HepG2 (cell line): ENCODE data around the gene MSTN. TPM values are rescaled to one million over a fixed set of nuclear protein-coding genes. Genes with fewer than 3 reads are reported as not detected.

Experiments used
- ATAC-seq: fragments of 200-7000 bp; cut with Tn5 transposase; 3 replicates; pipeline ENCODE4 v1.9.1; 2020; ENCODE audit warnings: mild to moderate bottlenecking, moderate library complexity
- BruUV-seq: library from RNA; stranded (reverse); fragments of 400-500 nt; replicated peaks from 2 replicates; lab custom pipeline; 2021; lab: Mats Ljungman, UMichigan
- CTCF ChIA-PET: fragments of 300-600 bp; formaldehyde crosslinking; extraction: SDS; loops from one replicate; lab custom pipeline; 2021; ENCODE audit warnings: low total read pairs, inconsistent platforms, low intra/inter-chr PET ratio; lab: Yijun Ruan, JAX
- POLR2A ChIA-PET: fragments of 350-600 bp; sonication (Branson Sonifier 250); formaldehyde crosslinking; loops from one replicate; lab custom pipeline; 2020; ENCODE audit warnings: antibody characterized with exemption, inconsistent platforms; lab: Yijun Ruan, JAX
- DNase-seq: peaks from one replicate; pipeline ENCODE4 v3.0.0-alpha.2; 2015; ENCODE audit warnings: low spot score
- FAIRE-seq: peaks from 3 replicates; lab custom pipeline; 2011; peaks lifted over from hg19 to GRCh38; lab: Jason Lieb, UNC
- H2AFZ ChIP-seq: one replicate; pipeline ENCODE4 v1.6.1; 2011; ENCODE audit warnings: low read length, inconsistent platforms
- H3K27ac ChIP-seq: fragments of 300-600 bp; 3 replicates; pipeline ENCODE4 v1.8.0; 2011; ENCODE audit warnings: mixed run types, mild to moderate bottlenecking, mixed read lengths, low read length, inconsistent platforms; ENCODE audit not compliant: insufficient read depth; ENCODE audit errors: extremely low read length
- H3K27me3 ChIP-seq, 2 experiments: fragments of 200-600 bp in 1 of 2; 2 replicates in 1 of 2; 3 replicates in 1 of 2; pipeline versions ENCODE4 v1.6.0 to v1.8.0; 2011; ENCODE audit warnings: low read length in 2 of 2, mild to moderate bottlenecking in 2 of 2, moderate library complexity in 2 of 2, inconsistent platforms in 1 of 2; ENCODE audit not compliant: insufficient read depth in 2 of 2, control insufficient read depth in 1 of 2
- H3K36me3 ChIP-seq, 2 experiments: fragments of 200-600 bp in 1 of 2; replicated peaks in 1 of 2; 2 replicates in 1 of 2; 3 replicates in 1 of 2; pipeline versions ENCODE4 v1.5.1 to v1.8.0; 2011; ENCODE audit warnings: low read length in 2 of 2, inconsistent platforms in 1 of 2; ENCODE audit not compliant: insufficient read depth in 2 of 2, control insufficient read depth in 1 of 2
- H3K4me1 ChIP-seq: 2 replicates; pipeline ENCODE4 v1.5.1; 2012; ENCODE audit warnings: low read length, inconsistent platforms; ENCODE audit not compliant: insufficient read depth
- H3K4me2 ChIP-seq: 2 replicates; pipeline ENCODE4 v1.6.0; 2011; ENCODE audit warnings: low read depth, low read length, inconsistent platforms
- H3K4me3 ChIP-seq, 3 experiments: fragments of 200-600 bp in 1 of 3; sonication (generic), shearing (Covaris generic) in 1 of 3; replicated peaks in 1 of 3; 2 replicates each; pipeline ENCODE4 v1.5.1; 2011 to 2016; ENCODE audit warnings: low read length in 3 of 3, inconsistent platforms in 2 of 3, low read depth in 2 of 3, mild to moderate bottlenecking in 2 of 3, control low read depth in 1 of 3, mixed read lengths in 1 of 3; ENCODE audit not compliant: insufficient read depth in 1 of 3
- H3K79me2 ChIP-seq: one replicate; pipeline ENCODE4 v1.6.1; 2011; ENCODE audit warnings: low read length, inconsistent platforms; ENCODE audit not compliant: insufficient read depth
- H3K9ac ChIP-seq: 2 replicates; pipeline ENCODE4 v1.6.0; 2011; ENCODE audit warnings: mild to moderate bottlenecking, low read depth, low read length, inconsistent platforms; ENCODE audit not compliant: insufficient read depth
- H3K9me3 ChIP-seq: 2 replicates; pipeline ENCODE4 v1.5.1; 2012; ENCODE audit warnings: mild to moderate bottlenecking, low read length
- H4K20me1 ChIP-seq: 2 replicates; pipeline ENCODE4 v1.6.0; 2011; ENCODE audit warnings: inconsistent platforms, mild to moderate bottlenecking, low read length, moderate library complexity; ENCODE audit not compliant: insufficient read depth
- CEBPB ChIP-seq: IDR thresholded peaks from 2 replicates; pipeline ENCODE4 v1.6.1; 2011; ENCODE audit warnings: low read depth, low read length, improper control_type of control experiment, borderline replicate concordance
- CEBPG ChIP-seq: IDR thresholded peaks from 2 replicates; pipeline ENCODE4 v1.6.1; 2016
- GTF2F1 ChIP-seq: fragments of 150-350 bp; IDR thresholded peaks from 2 replicates; pipeline ENCODE4 v1.6.1; 2014; ENCODE audit warnings: low read length
- KDM5A ChIP-seq: fragments of 200-600 bp; sonication (generic); IDR thresholded peaks from 2 replicates; pipeline ENCODE4 v1.7.0; 2018; ENCODE audit warnings: antibody characterized with exemption, mild to moderate bottlenecking, low read length, borderline replicate concordance
- NFATC3 ChIP-seq: sonication (generic); formaldehyde crosslinking; IDR thresholded peaks from 2 replicates; pipeline ENCODE4 v1.5.1; 2020; ENCODE audit warnings: mild to moderate bottlenecking, missing genetic modification reagents
- NFYC ChIP-seq: IDR thresholded peaks from 2 replicates; pipeline ENCODE4 v1.6.1; 2016; ENCODE audit warnings: missing genetic modification reagents, missing compliant biosample characterization
- PHB2 ChIP-seq: fragments of 450-650 bp; IDR thresholded peaks from 2 replicates; pipeline ENCODE4 v1.6.1; 2018; ENCODE audit not compliant: partially characterized antibody
- SMAD3 ChIP-seq: sonication (generic); formaldehyde crosslinking; IDR thresholded peaks from 2 replicates; pipeline ENCODE4 v1.4.0; 2020; ENCODE audit warnings: missing genetic modification reagents
- SMARCC2 ChIP-seq: fragments of 450-650 bp; IDR thresholded peaks from 2 replicates; pipeline ENCODE4 v1.6.1; 2017; ENCODE audit warnings: antibody characterized with exemption, mild to moderate bottlenecking
- TAF15 ChIP-seq: fragments of 200-400 bp; formaldehyde crosslinking; IDR thresholded peaks from one replicate; pipeline ENCODE4 v1.6.1; 2018; ENCODE audit warnings: mild to moderate bottlenecking, low read depth, low read length; ENCODE audit not compliant: poor library complexity, severe bottlenecking
- THAP11 ChIP-seq: IDR thresholded peaks from 2 replicates; pipeline ENCODE4 v1.6.1; 2016; ENCODE audit warnings: missing biosample characterization, missing genetic modification reagents
- ZNF230 ChIP-seq: sonication (generic); formaldehyde crosslinking; IDR thresholded peaks from 2 replicates; pipeline ENCODE4 v1.4.0; 2020; ENCODE audit warnings: mild to moderate bottlenecking, missing genetic modification reagents
- ZNF343 ChIP-seq: sonication (generic); formaldehyde crosslinking; IDR thresholded peaks from 2 replicates; pipeline ENCODE4 v1.4.0; 2020; ENCODE audit warnings: mild to moderate bottlenecking, missing genetic modification reagents
- ZNF510 ChIP-seq: sonication (generic); formaldehyde crosslinking; IDR thresholded peaks from 2 replicates; pipeline ENCODE4 v1.4.0; 2020; ENCODE audit warnings: low read depth, mild to moderate bottlenecking, missing genetic modification reagents
- ZNF878 ChIP-seq: sonication (generic); formaldehyde crosslinking; IDR thresholded peaks from 2 replicates; pipeline ENCODE4 v1.8.1; 2023; ENCODE audit warnings: mild to moderate bottlenecking, missing genetic modification reagents, moderate library complexity
- ZNF883 ChIP-seq: sonication (generic); formaldehyde crosslinking; IDR thresholded peaks from 2 replicates; pipeline ENCODE4 v1.5.1; 2020; ENCODE audit warnings: mild to moderate bottlenecking, missing genetic modification reagents; ENCODE audit errors: not compliant biosample characterization
- WGBS: methylation state at CpG from one replicate; pipeline ENCODE4 v1.1.6; 2017; ENCODE audit warnings: low lambda C conversion rate; 5-methylcytosine and 5-hydroxymethylcytosine counted together
- in situ Hi-C: cut with HindIII; loops from 2 replicates; pipeline ENCODE4 v1.10.0; 2017; ENCODE audit warnings: low pct_unique_long_range_greater_than_20kb; ENCODE audit not compliant: extremely low pct_ligation_motif_present
- intact Hi-C: fragments of 100-400 bp; cut with micrococcal nuclease; formaldehyde crosslinking; loops from one replicate; pipeline ENCODE4 v1.10.0; 2022; ENCODE audit not compliant: unreplicated experiment
- polyA plus RNA-seq, 8 experiments: library from polyadenylated mRNA; depleted of rRNA in 3 of 8; stranded (reverse) in 7 of 8; unstranded in 1 of 8; fragments of >200 nt; fragmentation: Illumina TruSeq in 4 of 8; extraction: Trizol in 4 of 8; gene quantifications; 2 replicates each; pipeline versions ENCODE4 v1.2.1 to v1.2.3, GENCODE V29; 2011 to 2016; ENCODE audit warnings: low read depth in 4 of 8, missing spikeins in 1 of 8, mixed read lengths in 1 of 8; ENCODE audit not compliant: insufficient read depth in 1 of 8
- total RNA-seq, 5 experiments: library from RNA; depleted of rRNA; stranded (reverse); fragments of >200 nt; fragmentation: Illumina TruSeq; extraction: Trizol; gene quantifications; 2 replicates each; pipeline ENCODE4 v1.2.3, GENCODE V29; 2016; ENCODE audit warnings: low read depth in 1 of 5
- TF ChIP-seq, protein P1 (sequence below): sonication (generic); formaldehyde crosslinking; IDR thresholded peaks from 2 replicates; pipeline ENCODE4 v1.4.0; 2020; ENCODE audit warnings: missing genetic modification reagents
- TF ChIP-seq, protein P2 (sequence below): sonication (generic); formaldehyde crosslinking; IDR thresholded peaks from 2 replicates; pipeline ENCODE4 v1.4.0; 2020; ENCODE audit warnings: missing genetic modification reagents, low read depth, mild to moderate bottlenecking, borderline replicate concordance
- TF ChIP-seq, protein P3 (sequence below): sonication (generic); formaldehyde crosslinking; IDR thresholded peaks from 2 replicates; pipeline ENCODE4 v1.5.1; 2020; ENCODE audit warnings: mild to moderate bottlenecking, missing genetic modification reagents, borderline replicate concordance

The MSTN gene
- total and polyA plus RNA-seq, 2 of the 13 experiments (the other 11 are each of a cell fraction or from before 2014, with no cell fraction given) = 0.04 TPM; not detected in 1

DNA sequence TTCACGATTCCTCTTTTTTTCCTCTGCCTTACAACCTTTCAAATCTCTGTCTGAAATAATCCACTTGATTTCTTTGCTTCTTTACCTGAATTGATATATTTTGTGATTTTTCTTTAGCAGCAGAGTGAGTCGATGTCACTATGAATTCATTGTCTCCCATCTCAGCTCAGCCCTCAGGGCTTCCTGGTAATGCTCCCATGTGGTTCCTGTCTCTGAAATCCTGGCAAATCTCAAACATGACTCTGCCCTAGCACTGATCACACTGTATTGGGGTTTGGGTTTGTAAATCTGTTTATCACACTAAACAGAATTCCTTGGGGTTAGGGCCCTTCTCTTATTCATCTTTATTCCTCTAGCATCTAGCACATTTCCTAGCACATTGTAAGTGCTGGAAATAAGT is 43.0 kb upstream of the MSTN start:
- no peak overlapping the region for H3K9ac ChIP-seq
- no peak for DNase-seq
- no peaks in the 10 kb centered on the region for H4K20me1 ChIP-seq
- POLR2A ChIA-PET = no interaction called here
- no peaks in the 10 kb centered on the region for H3K9me3 ChIP-seq
- no peaks in the 10 kb centered on the region for H3K36me3 ChIP-seq
- no peak for FAIRE-seq
- TF ChIP-seq CEBPB (no peak), SMARCC2 (no peak), KDM5A (no peak)
- TF ChIP-seq, protein P1, sequence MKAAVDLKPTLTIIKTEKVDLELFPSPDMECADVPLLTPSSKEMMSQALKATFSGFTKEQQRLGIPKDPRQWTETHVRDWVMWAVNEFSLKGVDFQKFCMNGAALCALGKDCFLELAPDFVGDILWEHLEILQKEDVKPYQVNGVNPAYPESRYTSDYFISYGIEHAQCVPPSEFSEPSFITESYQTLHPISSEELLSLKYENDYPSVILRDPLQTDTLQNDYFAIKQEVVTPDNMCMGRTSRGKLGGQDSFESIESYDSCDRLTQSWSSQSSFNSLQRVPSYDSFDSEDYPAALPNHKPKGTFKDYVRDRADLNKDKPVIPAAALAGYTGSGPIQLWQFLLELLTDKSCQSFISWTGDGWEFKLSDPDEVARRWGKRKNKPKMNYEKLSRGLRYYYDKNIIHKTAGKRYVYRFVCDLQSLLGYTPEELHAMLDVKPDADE (CRISPR knock-in tag) = no peak
- TF ChIP-seq, all 625 proteins: peak for 0
- Histone ChIP-seq H3K4me2 (no peak overlapping the region), H3K79me2 (no peaks in the 10 kb centered on the region), H2AFZ (no peak overlapping the region), H3K27me3 (no peaks in the 10 kb centered on the region; a peak in 1 of 5 replicates), H3K4me1 (no peaks in the 10 kb centered on the region), H3K4me3 (no peak overlapping the region), H3K27ac (no peak overlapping the region)
- CTCF ChIA-PET = no interaction called here
- no TSS peak for BruUV-seq
- in situ Hi-C loops (no loop called here), intact Hi-C loops (no loop called here)
- WGBS = 0% methylated on average over 2 of the region's 2 CpGs
- no peak for ATAC-seq

DNA sequence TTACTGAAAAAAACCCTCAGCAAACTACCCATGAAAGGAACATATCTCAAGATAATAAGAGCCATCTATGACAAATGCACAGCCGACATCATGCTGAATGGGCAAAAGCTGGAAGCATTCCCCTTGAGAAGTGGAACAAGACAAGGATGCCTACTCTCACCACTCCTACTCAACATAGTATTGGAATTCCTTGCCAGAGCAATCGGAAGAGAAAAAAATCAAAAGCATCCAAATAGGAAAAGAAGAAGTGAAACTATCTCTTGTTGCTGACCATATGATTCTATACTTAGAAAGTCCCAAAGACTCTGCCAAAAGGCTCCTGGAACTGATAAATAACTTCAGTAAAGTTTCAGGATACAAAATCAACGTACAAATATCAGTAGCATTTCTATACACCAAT is 40.6 kb upstream of the MSTN start:
- no peak for FAIRE-seq
- no TSS peak for BruUV-seq
- TF ChIP-seq TAF15 = no peak
- no peak for TF ChIP-seq SMAD3
- TF ChIP-seq ZNF343 = no peak
- no peak for TF ChIP-seq CEBPG (CRISPR knock-in tag)
- no peak for TF ChIP-seq NFATC3
- no peak for TF ChIP-seq ZNF230 (CRISPR knock-in tag)
- no peak for TF ChIP-seq THAP11
- TF ChIP-seq, protein P2, sequence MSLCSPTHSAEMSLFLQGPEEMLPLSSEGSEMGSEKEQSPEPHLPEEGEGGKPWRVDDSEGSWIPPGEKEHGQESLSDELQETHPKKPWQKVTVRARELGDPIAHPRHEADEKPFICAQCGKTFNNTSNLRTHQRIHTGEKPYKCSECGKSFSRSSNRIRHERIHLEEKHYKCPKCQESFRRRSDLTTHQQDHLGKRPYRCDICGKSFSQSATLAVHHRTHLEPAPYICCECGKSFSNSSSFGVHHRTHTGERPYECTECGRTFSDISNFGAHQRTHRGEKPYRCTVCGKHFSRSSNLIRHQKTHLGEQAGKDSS = no peak
- TF ChIP-seq PHB2 = no peak
- no peak for TF ChIP-seq ZNF878 (CRISPR knock-in tag)
- no peak for TF ChIP-seq ZNF510
- no peak for TF ChIP-seq NFYC (CRISPR knock-in tag)
- TF ChIP-seq, protein P3, sequence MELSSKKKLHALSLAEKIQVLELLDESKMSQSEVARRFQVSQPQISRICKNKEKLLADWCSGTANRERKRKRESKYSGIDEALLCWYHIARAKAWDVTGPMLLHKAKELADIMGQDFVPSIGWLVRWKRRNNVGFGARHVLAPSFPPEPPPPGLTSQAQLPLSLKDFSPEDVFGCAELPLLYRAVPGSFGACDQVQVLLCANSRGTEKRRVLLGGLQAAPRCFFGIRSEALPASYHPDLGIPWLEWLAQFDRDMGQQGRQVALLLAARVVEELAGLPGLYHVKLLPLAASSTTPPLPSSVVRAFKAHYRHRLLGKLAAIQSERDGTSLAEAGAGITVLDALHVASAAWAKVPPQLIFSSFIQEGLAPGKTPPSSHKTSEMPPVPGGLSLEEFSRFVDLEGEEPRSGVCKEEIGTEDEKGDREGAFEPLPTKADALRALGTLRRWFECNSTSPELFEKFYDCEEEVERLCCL (CRISPR knock-in tag) = no peak
- no peak for TF ChIP-seq ZNF883 (CRISPR knock-in tag)
- no peak for TF ChIP-seq GTF2F1

More for the DNA sequence above, 40.6 kb upstream of the MSTN start:
- Histone ChIP-seq H3K27ac (no peak overlapping the region), H3K36me3 (no peaks in the 10 kb centered on the region), H3K4me2 (no peak overlapping the region), H3K79me2 (no peaks in the 10 kb centered on the region), H3K9me3 (no peaks in the 10 kb centered on the region), H2AFZ (no peak overlapping the region), H3K4me1 (no peaks in the 10 kb centered on the region), H3K9ac (no peak overlapping the region), H4K20me1 (no peaks in the 10 kb centered on the region), H3K27me3 (no peaks in the 10 kb centered on the region), H3K4me3 (no peak overlapping the region)
- no peak for DNase-seq
- POLR2A ChIA-PET = no interaction called here
- intact Hi-C loops = no loop called here
- in situ Hi-C loops = no loop called here
- 10% methylated on average over 3 of the region's 3 CpGs for WGBS
- no peak for ATAC-seq
- CTCF ChIA-PET = no interaction called here
